Tongue (tissue), 2 donors: ENCODE measurements around the gene PLK1. TPM values are rescaled to one million over a fixed set of nuclear protein-coding genes. Genes with fewer than 3 reads are reported as not detected.

Source experiments
- DNase-seq: peaks from one replicate; pipeline ENCODE4 v3.0.0-alpha.2; 2015
- total RNA-seq: library from RNA; depleted of rRNA; stranded (reverse); fragments of >200 nt; gene quantifications from one replicate; pipeline ENCODE4 v1.2.3, GENCODE V29; 2014

The PLK1 gene
- total RNA-seq, 1 donor from 2014 or later, result 4.6 TPM

GRCh38 chr16:23679986-23680336 lies 1.3 kb downstream of the PLK1 start:
- DNase-seq, result no peak

GRCh38 chr16:23682181-23682580 lies 3.5 kb downstream of the PLK1 start:
- no peak for DNase-seq

GRCh38 chr16:23683487-23683886 lies 4.8 kb downstream of the PLK1 start:
- DNase-seq, result no peak

GRCh38 chr16:23687034-23687808 lies 8.5 kb downstream of the PLK1 start:
- no peak for DNase-seq

- DNase-seq, result no peak
Observed at GRCh38 chr16:23689442-23690187, 10.9 kb downstream of the PLK1 start.

GRCh38 chr16:23690771-23691482 lies 12.2 kb downstream of the PLK1 start:
- no peak for DNase-seq

GRCh38 chr16:23691483-23692189 lies 12.9 kb downstream of the PLK1 start:
- DNase-seq, result no peak

- DNase-seq, result no peak
Observed at GRCh38 chr16:23692190-23692837, 13.6 kb downstream of the PLK1 start.

- DNase-seq, result no peak
Observed at GRCh38 chr16:23694265-23694643, 15.6 kb downstream of the PLK1 start.

GRCh38 chr16:23694644-23695373 lies 16.1 kb downstream of the PLK1 start:
- DNase-seq, result peak; percentile 22

GRCh38 chr16:23695756-23696155 lies 17.1 kb downstream of the PLK1 start:
- DNase-seq, result no peak

GRCh38 chr16:23699100-23699499 lies 20.4 kb downstream of the PLK1 start:
- no peak for DNase-seq

GRCh38 chr16:23700093-23700492 lies 21.4 kb downstream of the PLK1 start:
- no peak for DNase-seq

GRCh38 chr16:23700509-23700908 lies 21.8 kb downstream of the PLK1 start:
- DNase-seq, result no peak

- no peak for DNase-seq
Observed at GRCh38 chr16:23701045-23701444, 22.4 kb downstream of the PLK1 start.

GRCh38 chr16:23702951-23703350 lies 24.3 kb downstream of the PLK1 start:
- DNase-seq, result no peak

- no peak for DNase-seq
Observed at GRCh38 chr16:23704772-23705516, 26.3 kb downstream of the PLK1 start.

GRCh38 chr16:23705517-23705902 lies 26.8 kb downstream of the PLK1 start:
- no peak for DNase-seq

- DNase-seq, result no peak
Observed at GRCh38 chr16:23706439-23706838, 27.8 kb downstream of the PLK1 start.

GRCh38 chr16:23709536-23709935 lies 30.8 kb downstream of the PLK1 start:
- no peak for DNase-seq

- no peak for DNase-seq
Observed at GRCh38 chr16:23710008-23710407, 31.3 kb downstream of the PLK1 start.
